Duodenal mucosa (tissue), 2 donors: ENCODE results near the gene TMEM89.
A peak's percentile ranks its signal among the peaks of the same experiment; 100 is the strongest.

ENCODE experiments used
- H3K27ac ChIP-seq: one replicate; pipeline ENCODE4 v1.7.0; 2013; ENCODE audit warnings: low read depth, low read length
- H3K27me3 ChIP-seq, 2 donors: one replicate each; pipeline ENCODE4 v1.7.0; 2013; ENCODE audit warnings: low read length in 2 of 2, control low read depth in 1 of 2; ENCODE audit not compliant: insufficient read depth in 2 of 2, control insufficient read depth in 1 of 2
- H3K36me3 ChIP-seq, 2 donors: one replicate each; pipeline ENCODE4 v1.7.0; 2013; ENCODE audit warnings: low read length in 2 of 2, control low read depth in 1 of 2; ENCODE audit not compliant: insufficient read depth in 2 of 2, control insufficient read depth in 1 of 2
- H3K4me1 ChIP-seq, 2 donors: one replicate each; pipeline ENCODE4 v1.7.0; 2013; ENCODE audit warnings: low read length in 2 of 2, control low read depth in 1 of 2; ENCODE audit not compliant: insufficient read depth in 2 of 2, control insufficient read depth in 1 of 2
- H3K4me3 ChIP-seq, 2 donors: one replicate each; pipeline ENCODE4 v1.7.0; 2013; ENCODE audit warnings: low read length in 2 of 2, low read depth in 1 of 2
- H3K9ac ChIP-seq, 2 donors: one replicate each; pipeline ENCODE4 v1.7.0; 2013; ENCODE audit warnings: low read length in 2 of 2, low read depth in 1 of 2
- H3K9me3 ChIP-seq, 2 donors: one replicate each; pipeline ENCODE4 v1.7.0; 2013; ENCODE audit warnings: low read length in 2 of 2, control low read depth in 1 of 2; ENCODE audit not compliant: control insufficient read depth in 1 of 2

The TMEM89 gene

DNA sequence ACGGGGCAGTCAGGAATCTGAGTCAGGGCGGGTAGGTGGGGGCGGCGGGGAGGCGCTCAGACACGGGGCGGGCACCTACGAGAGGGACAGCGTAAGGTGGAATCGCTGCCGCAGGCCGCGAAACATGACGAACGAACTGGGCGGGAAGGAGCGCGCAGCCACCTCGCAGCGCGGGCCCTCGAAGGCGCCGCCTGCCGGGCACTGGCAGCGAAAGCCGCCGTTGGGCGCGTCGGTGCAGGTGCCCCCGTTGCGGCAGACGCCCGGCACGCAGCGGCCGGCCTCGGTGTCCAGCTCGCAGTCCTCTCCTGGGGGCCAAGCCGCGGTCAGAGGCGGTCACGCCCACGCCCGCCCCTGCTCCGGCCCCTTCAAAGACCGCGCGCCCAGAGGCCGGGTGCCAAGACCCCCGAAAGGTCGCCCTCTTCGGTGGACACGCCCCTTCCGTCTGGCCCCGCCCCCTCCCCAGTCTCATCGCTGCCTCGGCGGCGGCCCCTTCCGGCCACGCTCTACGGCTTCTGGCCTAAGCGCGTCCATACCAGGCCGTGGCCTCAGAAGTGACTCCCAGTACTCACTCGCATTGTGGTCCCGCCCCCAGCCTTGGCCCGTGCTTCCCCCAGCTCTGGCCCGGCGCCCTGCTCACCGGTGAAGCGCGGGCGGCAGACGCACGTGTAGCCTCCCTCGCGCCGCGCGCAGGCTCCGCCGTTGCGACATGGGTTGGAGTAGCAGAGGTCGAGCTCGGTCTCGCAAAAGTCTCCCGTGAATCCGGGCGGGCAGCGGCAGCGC is 34.7 kb upstream of the TMEM89 start:
- Histone ChIP-seq H3K27ac (peak overlapping the region; percentile 42), H3K36me3 (no peaks in the 10 kb centered on the region), H3K9ac (peak overlapping the region; percentile 25 to 47), H3K27me3 (no peaks in the 10 kb centered on the region), H3K9me3 (no peaks in the 10 kb centered on the region), H3K4me1 (peaks cover 0 to 17% of the 10 kb centered on the region in 2 donors), H3K4me3 (peak overlapping the region; percentile 61 to 62)

DNA sequence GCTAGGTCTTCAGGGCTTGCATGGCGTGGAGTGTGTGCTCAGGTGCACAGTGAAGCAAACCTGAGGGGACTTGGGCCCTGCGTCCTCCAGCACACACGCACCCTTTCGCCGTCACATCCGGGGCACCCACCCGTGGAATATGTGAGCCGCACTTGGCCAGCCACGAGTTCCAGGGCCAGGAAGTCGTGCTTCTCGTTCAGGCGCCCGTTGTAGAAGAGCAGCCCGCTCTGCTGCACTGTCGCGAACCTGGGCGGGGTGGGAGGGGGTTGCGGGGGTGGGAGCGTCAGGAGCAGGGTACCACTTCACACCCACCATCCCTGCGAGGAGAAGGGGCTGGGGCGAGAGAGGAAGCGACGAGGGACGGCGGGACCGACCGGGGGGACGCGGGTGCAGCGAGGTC is 34.0 kb upstream of the TMEM89 start:
- H3K9me3 ChIP-seq, result no peaks in the 10 kb centered on the region
- no peaks in the 10 kb centered on the region for H3K27me3 ChIP-seq
- H3K36me3 ChIP-seq, result no peaks in the 10 kb centered on the region
- peak overlapping the region; percentile 8 to 61 for H3K4me3 ChIP-seq
- no peak overlapping the region for H3K9ac ChIP-seq
- peaks cover 0 to 17% of the 10 kb centered on the region in 2 donors for H3K4me1 ChIP-seq
- H3K27ac ChIP-seq, result no peak overlapping the region

DNA sequence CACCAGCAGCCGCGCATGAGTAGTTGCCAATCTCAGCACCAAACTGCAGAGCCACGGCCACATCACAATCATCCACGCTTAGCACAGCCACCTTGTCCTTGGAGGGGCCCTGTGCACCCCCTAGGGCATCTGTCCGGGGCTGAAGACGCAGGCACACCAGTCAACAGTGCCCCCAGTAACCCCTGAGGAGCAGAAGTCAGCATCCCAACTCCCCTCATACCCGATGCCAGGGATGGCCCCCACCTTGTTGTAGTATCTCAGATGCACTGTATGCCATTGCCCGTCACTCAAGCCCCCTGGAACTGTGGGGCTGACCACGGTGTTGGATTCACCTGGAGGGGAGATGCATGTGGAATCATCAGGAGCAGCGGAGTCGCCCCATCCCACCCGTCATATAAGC is 33.5 kb upstream of the TMEM89 start:
- H3K4me1 ChIP-seq, result peaks cover 0 to 17% of the 10 kb centered on the region in 2 donors
- no peak overlapping the region for H3K9ac ChIP-seq
- no peak overlapping the region for H3K4me3 ChIP-seq
- H3K27me3 ChIP-seq, result no peaks in the 10 kb centered on the region
- H3K9me3 ChIP-seq, result no peaks in the 10 kb centered on the region
- no peaks in the 10 kb centered on the region for H3K36me3 ChIP-seq
- H3K27ac ChIP-seq, result no peak overlapping the region

DNA sequence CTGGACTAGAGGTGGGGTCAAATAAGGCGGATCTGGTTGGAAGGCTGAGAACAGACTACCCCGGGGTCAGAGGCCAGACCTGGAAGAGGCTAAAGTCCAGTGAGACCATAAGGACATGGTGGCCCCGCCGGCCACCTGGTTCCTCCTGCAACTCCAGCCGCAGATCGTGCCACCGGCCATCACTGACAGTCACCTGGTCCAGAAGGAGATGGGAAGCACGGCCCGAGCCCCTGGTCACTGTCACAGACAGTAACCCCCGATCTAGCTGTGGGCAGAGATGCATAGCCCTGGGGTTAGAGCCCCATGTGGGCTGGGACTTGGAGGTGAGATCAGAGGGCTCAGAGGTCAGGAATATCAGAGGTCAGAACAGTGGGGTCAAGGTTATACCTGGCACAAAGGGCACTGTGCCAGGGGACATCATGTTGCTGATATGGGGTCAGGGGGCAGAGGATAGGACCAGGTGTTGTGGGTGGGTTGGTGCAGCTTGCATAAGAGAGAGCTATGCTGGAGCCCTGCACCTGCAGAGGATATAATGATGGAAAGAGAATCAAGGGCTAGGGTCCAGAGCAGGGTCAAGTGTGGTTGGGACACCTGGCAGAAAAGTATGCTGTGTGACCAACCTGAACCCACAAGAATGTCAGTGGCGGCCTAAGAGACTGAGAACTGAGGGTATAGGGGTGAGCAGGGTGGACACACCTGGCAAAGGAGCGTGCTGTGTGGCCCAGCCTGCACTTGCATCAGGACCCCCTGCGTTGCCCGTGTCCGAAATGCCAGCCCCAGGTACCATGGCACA is 31.6 kb upstream of the TMEM89 start:
- no peaks in the 10 kb centered on the region for H3K36me3 ChIP-seq
- H3K4me1 ChIP-seq, result peaks cover 0 to 17% of the 10 kb centered on the region in 2 donors
- no peak overlapping the region for H3K27ac ChIP-seq
- H3K27me3 ChIP-seq, result no peaks in the 10 kb centered on the region
- H3K9me3 ChIP-seq, result no peaks in the 10 kb centered on the region
- no peak overlapping the region for H3K9ac ChIP-seq
- no peak overlapping the region for H3K4me3 ChIP-seq

DNA sequence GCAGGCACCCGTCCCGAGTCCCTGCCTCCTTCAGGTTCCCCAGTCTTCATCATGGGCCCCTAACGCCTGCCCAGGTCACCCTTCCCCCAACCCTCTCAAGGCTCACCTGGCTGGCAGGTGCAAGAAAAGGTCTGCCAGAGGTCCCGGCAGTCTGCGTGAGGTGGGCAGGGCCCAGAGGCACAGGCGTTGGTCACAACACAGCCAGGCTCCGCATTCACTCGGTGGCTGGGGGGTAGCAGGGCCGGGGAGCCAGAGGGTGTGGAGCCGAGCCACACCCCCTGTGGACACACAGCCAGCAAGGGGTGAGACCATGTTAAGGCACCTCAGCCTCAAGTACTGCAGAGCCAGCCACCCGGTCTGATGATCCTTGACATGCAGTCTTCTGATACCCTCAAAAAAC is 30.2 kb upstream of the TMEM89 start:
- Histone ChIP-seq H3K36me3 (no peaks in the 10 kb centered on the region), H3K27ac (no peak overlapping the region), H3K9ac (no peak overlapping the region), H3K4me1 (peaks cover 0 to 12% of the 10 kb centered on the region in 2 donors), H3K4me3 (no peak overlapping the region), H3K27me3 (no peaks in the 10 kb centered on the region), H3K9me3 (no peaks in the 10 kb centered on the region)

DNA sequence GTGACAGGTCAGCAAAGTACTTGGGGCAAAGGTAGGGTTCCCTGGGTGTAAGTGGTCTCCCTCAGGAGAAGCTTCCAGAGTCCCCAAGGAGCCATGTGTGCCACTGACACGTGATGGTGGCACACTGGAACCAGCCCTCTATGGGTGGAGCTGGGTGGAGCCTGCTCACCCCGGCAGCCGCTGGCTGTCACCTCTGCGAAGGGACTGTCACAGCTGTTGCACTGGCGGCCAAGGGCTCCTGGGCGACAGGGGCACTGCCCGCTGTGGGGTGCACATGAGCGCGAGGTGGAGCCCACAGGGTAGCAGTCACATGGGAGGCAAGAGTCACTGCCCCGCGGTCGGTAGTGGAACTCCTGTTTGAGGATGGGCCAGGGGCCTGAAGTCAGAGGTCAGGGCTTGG is 29.2 kb upstream of the TMEM89 start:
- no peak overlapping the region for H3K27ac ChIP-seq
- H3K4me1 ChIP-seq, result peaks cover 0 to 7% of the 10 kb centered on the region in 2 donors
- no peaks in the 10 kb centered on the region for H3K9me3 ChIP-seq
- H3K9ac ChIP-seq, result no peak overlapping the region
- no peak overlapping the region for H3K4me3 ChIP-seq
- H3K36me3 ChIP-seq, result no peaks in the 10 kb centered on the region
- H3K27me3 ChIP-seq, result no peaks in the 10 kb centered on the region

DNA sequence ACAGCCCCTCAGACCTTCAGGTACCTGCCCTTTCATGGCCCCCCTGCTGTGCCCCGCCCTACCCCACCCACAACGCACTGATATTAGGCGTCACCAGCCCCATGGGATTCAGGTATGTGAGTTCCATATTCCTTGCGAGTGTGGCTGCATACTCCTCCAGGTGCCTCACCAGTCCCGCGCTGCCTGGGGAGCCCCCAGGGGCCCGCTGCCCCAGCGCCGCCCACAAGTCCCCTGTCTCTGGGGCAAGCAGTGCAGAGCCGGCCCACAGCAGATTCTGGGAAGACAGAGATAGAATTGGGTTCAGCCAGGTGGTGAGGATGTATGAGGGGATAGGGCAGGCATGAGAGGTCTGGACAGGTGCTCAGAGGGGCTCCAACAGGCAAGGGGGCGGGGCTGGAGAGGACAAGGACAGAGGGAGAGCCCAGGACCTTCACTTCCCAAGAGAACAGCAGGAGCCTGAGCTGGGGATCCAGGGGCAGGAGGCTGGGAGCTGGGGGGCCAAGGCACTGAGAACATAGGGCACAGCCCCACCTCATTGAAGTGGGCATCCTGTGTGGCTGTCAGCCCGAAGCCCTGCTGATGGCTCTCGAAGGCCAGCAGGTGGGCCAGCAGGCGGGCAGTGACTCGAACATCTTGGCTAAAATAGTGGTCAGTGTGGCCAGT is 26.8 kb upstream of the TMEM89 start:
- H3K27ac ChIP-seq, result no peak overlapping the region
- no peaks in the 10 kb centered on the region for H3K36me3 ChIP-seq
- no peak overlapping the region for H3K9ac ChIP-seq
- H3K9me3 ChIP-seq, result no peaks in the 10 kb centered on the region
- H3K27me3 ChIP-seq, result no peaks in the 10 kb centered on the region
- H3K4me1 ChIP-seq, result no peaks in the 10 kb centered on the region
- no peak overlapping the region for H3K4me3 ChIP-seq

DNA sequence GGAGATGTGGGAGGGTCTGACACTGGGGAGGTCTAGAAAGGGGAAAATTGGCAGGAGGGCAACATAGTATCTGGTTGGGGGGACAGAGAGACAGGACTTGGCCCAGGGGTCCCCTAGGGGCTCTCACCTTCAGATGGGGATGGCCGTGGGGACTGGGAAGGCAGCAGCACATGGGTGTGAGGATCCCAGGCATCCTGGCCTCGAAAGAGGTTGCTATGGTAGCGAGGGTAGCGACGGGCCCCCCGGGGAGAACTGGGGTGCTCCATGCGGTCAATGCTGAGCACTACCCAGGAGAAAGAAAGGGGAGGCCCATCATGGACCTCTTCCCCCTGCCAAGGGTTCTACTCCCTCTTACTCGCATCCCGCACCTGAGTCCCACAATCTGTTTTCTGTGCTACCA is 26.1 kb upstream of the TMEM89 start:
- H3K27ac ChIP-seq, result no peak overlapping the region
- no peak overlapping the region for H3K9ac ChIP-seq
- no peaks in the 10 kb centered on the region for H3K4me1 ChIP-seq
- no peaks in the 10 kb centered on the region for H3K9me3 ChIP-seq
- H3K4me3 ChIP-seq, result no peak overlapping the region
- no peaks in the 10 kb centered on the region for H3K27me3 ChIP-seq
- no peaks in the 10 kb centered on the region for H3K36me3 ChIP-seq

DNA sequence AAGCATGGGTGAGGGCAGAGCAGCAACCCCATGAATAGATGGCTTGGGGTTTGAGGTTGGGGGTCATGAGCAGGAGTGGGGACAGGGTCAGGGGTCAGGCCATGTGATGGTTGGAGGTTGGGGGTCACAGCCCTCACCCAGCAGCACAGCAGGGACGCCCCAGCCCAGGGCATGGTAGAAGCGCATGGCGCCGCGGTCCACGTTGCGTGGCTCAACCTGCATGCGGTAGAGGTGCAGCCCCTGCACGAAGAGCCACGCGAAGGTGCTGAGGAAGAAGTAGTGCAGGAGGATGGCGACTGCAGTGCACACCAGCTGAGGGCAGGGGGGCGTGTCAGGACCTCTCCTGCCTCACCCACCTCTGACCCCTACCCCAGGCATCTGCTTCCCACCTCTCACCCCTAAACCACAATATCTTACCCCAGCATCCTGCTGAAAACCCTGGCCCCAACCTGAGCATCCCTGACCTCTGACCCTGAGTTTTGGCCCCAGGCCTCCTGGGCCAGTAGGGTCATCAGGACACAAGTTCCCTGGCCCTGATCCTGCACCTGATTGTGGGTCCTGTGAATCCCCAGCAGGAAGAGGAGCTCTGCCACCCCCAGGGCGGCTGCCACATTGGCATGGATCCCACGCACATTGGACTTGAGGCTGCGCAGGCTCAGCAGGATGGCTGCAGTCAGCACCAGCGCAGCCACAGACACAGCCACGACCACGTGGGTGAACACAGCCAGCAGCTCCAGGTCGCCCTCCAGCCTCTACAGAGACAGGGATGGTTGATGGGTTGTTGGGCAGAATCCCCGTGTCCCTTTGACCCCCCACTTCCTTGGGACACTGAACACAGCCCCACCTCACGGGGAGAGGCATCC is 23.6 kb upstream of the TMEM89 start:
- H3K27ac ChIP-seq, result no peak overlapping the region
- no peak overlapping the region for H3K9ac ChIP-seq
- no peaks in the 10 kb centered on the region for H3K27me3 ChIP-seq
- no peaks in the 10 kb centered on the region for H3K4me1 ChIP-seq
- no peak overlapping the region for H3K4me3 ChIP-seq
- no peaks in the 10 kb centered on the region for H3K36me3 ChIP-seq
- H3K9me3 ChIP-seq, result no peaks in the 10 kb centered on the region
